OCI-LY3 (cell line): Measurements from ENCODE around the gene SGCE.

Experiments used
- H2AFZ ChIP-seq: fragments of 200-600, 300-600 bp; shearing (Covaris generic); 2 replicates; pipeline ENCODE4 v1.6.0; 2014; ENCODE audit warnings: antibody characterized with exemption, low read depth, low read length
- H3K27ac ChIP-seq: fragments of 200-600, 300-600 bp; sonication (generic); 2 replicates; pipeline ENCODE4 v1.5.1; 2014; ENCODE audit warnings: mild to moderate bottlenecking, low read length, moderate library complexity, mixed read lengths
- H3K27me3 ChIP-seq: fragments of 200-600, 300-600 bp; sonication (generic); 2 replicates; pipeline ENCODE4 v1.6.1; 2014; ENCODE audit warnings: low read depth, low read length, mixed read lengths
- H3K36me3 ChIP-seq: fragments of 200-600, 300-600 bp; sonication (generic); replicated peaks from 2 replicates; pipeline ENCODE3; 2014; ENCODE audit warnings: low read depth, low read length, mixed read lengths
- H3K4me1 ChIP-seq: fragments of 300-600, 200-600 bp; sonication (generic); 2 replicates; pipeline ENCODE4 v1.6.1; 2014; ENCODE audit warnings: low read length, mixed read lengths
- H3K4me2 ChIP-seq: fragments of 200-600, 300-600 bp; sonication (generic); 2 replicates; pipeline ENCODE4 v1.6.1; 2014; ENCODE audit warnings: low read length, mixed read lengths
- H3K4me3 ChIP-seq: fragments of 300-600, 200-600 bp; sonication (generic); 2 replicates; pipeline ENCODE4 v1.5.1; 2014; ENCODE audit warnings: antibody characterized with exemption, mild to moderate bottlenecking, low read length, moderate library complexity
- H3K79me2 ChIP-seq: fragments of 300-600, 200-600 bp; shearing (Covaris generic); 2 replicates; pipeline ENCODE4 v1.6.1; 2014; ENCODE audit warnings: mild to moderate bottlenecking, low read length, mixed read lengths
- H3K9ac ChIP-seq: fragments of 300-600, 200-600 bp; shearing (Covaris generic); 2 replicates; pipeline ENCODE4 v1.6.0; 2014; ENCODE audit warnings: mild to moderate bottlenecking, low read length, moderate library complexity
- H3K9me3 ChIP-seq: fragments of 200-600, 300-600 bp; shearing (Covaris generic); 2 replicates; pipeline ENCODE4 v1.6.1; 2014; ENCODE audit warnings: low read length, mixed read lengths; ENCODE audit not compliant: insufficient read depth
- H4K20me1 ChIP-seq: fragments of 200-600, 300-600 bp; sonication (generic); 2 replicates; pipeline ENCODE4 v1.6.1; 2016; ENCODE audit warnings: low read length, mixed read lengths; ENCODE audit not compliant: insufficient read depth
- EZH2phosphoT487 ChIP-seq: fragments of 200-600 bp; shearing (Covaris generic); IDR thresholded peaks from 2 replicates; pipeline ENCODE4 v1.6.1; 2018; ENCODE audit warnings: antibody characterized with exemption, mixed run types, low read depth
- TF ChIP-seq, protein P1 (sequence below): fragments of 200-600, 300-600 bp; sonication (generic); IDR thresholded peaks from 2 replicates; pipeline ENCODE4 v1.5.1; 2014; ENCODE audit warnings: antibody characterized with exemption, low read length, low read depth

SGCE gene

DNA sequence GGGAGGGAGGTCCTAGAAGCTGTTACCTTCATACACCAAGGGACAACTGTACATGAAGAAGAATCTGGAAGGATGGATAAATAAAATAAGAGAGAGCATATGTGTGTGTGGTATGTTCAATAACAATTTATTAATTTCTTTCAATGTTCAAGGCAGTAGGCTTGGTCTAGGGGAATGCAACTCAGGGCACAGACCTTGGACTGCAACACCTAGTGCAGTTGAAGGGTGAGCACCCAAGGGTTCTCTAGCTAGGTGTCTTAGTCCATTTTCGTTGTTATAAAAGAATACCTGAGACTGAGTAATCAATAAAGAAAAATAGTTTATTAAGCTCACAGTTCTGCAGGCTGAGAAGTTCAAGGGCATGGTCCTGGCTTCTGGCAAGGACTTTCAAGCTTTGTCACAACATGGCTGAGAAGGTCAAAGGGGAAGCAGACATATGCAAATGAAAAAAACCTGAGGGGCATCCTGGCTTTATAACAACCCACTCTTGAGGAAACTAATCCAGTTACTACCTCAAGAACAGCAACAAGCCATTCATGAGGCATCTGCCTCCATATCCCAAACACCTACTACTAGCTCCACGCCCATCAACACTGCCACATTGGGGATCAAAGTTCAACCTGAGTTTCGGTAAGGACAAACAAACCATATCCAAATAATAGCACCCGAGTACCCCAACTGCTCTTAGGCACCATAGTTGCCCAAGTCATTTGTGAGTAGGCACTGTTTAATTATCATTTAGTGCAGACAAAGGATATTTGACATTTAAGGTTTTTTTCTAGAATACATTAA is 15.7 kb upstream of the SGCE start:
- TF ChIP-seq, protein P1, sequence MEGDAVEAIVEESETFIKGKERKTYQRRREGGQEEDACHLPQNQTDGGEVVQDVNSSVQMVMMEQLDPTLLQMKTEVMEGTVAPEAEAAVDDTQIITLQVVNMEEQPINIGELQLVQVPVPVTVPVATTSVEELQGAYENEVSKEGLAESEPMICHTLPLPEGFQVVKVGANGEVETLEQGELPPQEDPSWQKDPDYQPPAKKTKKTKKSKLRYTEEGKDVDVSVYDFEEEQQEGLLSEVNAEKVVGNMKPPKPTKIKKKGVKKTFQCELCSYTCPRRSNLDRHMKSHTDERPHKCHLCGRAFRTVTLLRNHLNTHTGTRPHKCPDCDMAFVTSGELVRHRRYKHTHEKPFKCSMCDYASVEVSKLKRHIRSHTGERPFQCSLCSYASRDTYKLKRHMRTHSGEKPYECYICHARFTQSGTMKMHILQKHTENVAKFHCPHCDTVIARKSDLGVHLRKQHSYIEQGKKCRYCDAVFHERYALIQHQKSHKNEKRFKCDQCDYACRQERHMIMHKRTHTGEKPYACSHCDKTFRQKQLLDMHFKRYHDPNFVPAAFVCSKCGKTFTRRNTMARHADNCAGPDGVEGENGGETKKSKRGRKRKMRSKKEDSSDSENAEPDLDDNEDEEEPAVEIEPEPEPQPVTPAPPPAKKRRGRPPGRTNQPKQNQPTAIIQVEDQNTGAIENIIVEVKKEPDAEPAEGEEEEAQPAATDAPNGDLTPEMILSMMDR: no peak
- TF ChIP-seq EZH2phosphoT487: no peak
- Histone ChIP-seq H4K20me1 (no peaks in the 10 kb centered on the region), H2AFZ (no peak overlapping the region), H3K9me3 (no peaks in the 10 kb centered on the region), H3K27me3 (no peaks in the 10 kb centered on the region), H3K36me3 (no peaks in the 10 kb centered on the region), H3K9ac (no peak overlapping the region), H3K4me1 (peaks cover 9% of the 10 kb centered on the region), H3K79me2 (no peaks in the 10 kb centered on the region), H3K4me2 (no peak overlapping the region), H3K4me3 (no peak overlapping the region), H3K27ac (no peak overlapping the region)

DNA sequence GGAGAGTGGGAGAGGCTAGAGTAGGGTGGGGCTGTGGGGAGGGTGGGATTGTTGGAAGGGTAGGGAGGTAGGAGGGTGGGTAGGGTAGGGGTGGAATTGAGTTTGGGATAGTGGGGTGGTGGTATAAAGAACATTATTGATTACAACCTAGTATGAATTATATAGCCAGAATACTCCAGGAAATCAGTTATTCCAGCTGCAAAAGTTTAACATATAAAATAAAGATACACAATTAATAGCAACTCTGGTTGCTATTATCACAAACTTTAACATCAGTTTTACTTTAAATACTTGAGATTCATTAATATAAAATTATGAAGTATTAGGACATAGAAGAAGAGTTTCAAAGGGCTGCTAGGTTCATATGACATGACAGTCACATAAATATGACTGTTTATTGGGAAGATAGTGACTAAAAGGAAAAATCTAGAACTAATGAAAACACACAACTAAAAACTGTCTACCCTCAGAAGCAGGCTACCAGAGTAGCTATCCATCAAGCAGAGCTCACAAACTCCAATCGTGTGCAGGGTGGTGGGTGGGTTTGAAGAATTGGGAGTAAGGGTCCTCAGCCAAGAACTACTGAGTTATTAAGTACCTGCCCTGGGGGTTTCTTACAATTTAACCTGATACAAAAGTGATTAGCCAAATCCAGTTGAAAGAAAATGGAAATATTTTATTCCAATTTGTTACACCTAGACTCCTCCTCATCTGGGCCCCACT is 14.0 kb upstream of the SGCE start:
- H3K79me2 ChIP-seq: no peaks in the 10 kb centered on the region
- H3K4me1 ChIP-seq: peaks cover 9% of the 10 kb centered on the region
- H3K4me2 ChIP-seq: no peak overlapping the region
- no peaks in the 10 kb centered on the region for H3K36me3 ChIP-seq
- no peaks in the 10 kb centered on the region for H3K27me3 ChIP-seq
- TF ChIP-seq, protein P1: no peak
- TF ChIP-seq EZH2phosphoT487: no peak
- no peaks in the 10 kb centered on the region for H4K20me1 ChIP-seq
- no peak overlapping the region for H2AFZ ChIP-seq
- H3K9me3 ChIP-seq: no peaks in the 10 kb centered on the region
- H3K4me3 ChIP-seq: no peak overlapping the region
- H3K9ac ChIP-seq: no peak overlapping the region
- H3K27ac ChIP-seq: no peak overlapping the region

DNA sequence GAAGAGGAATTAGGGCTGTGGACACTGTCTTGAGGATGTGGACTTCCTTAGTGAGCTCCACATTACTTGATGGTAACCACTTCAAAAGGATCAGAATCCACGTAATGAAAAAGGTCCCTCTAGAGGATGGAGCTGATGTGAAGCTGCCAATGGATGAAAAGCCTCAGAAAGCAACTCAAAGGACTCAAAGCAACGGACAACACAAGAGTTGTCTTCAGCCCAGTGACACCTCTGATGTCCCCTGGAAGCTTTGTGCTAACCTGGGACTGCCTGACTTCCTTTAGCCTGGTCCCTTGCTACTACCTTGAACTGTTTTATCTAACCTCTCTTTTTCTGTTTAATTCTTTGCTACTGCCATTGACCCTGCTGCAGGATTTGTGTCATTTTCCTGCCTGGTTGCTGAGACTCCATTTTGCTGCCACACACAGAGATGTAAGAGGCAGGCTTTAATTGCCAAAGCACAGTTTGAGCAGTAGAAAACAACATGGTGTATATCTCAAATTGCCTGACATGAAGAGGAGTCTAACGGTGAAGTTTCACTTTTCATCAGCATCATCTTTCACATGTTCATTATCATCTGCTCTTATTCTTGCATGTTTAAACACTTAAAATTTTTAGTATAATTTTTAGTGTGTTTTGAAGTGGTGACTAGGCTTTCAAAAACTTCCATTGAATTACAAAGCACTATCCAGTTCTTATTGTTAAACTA is 11.1 kb upstream of the SGCE start:
- peaks cover 9% of the 10 kb centered on the region for H3K4me1 ChIP-seq
- H3K4me2 ChIP-seq: peak overlapping the region; percentile 51
- TF ChIP-seq, protein P1: no peak
- TF ChIP-seq EZH2phosphoT487: no peak
- H3K9ac ChIP-seq: no peak overlapping the region
- no peaks in the 10 kb centered on the region for H3K27me3 ChIP-seq
- no peaks in the 10 kb centered on the region for H3K9me3 ChIP-seq
- no peaks in the 10 kb centered on the region for H3K36me3 ChIP-seq
- H3K79me2 ChIP-seq: no peaks in the 10 kb centered on the region
- H2AFZ ChIP-seq: peak overlapping the region; percentile 35
- H3K4me3 ChIP-seq: no peak overlapping the region
- no peak overlapping the region for H3K27ac ChIP-seq
- H4K20me1 ChIP-seq: no peaks in the 10 kb centered on the region

DNA sequence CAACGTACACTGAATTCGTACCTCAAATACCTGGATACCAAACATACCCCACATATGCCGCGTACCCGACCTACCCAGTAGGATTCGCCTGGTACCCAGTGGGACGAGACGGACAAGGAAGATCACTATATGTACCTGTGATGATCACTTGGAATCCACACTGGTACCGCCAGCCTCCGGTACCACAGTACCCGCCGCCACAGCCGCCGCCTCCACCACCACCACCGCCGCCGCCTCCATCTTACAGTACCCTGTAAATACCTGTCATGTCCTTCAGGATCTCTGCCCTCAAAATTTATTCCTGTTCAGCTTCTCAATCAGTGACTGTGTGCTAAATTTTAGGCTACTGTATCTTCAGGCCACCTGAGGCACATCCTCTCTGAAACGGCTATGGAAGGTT is 9.5 kb upstream of the SGCE start:
- no peaks in the 10 kb centered on the region for H3K36me3 ChIP-seq
- no peak overlapping the region for H3K9ac ChIP-seq
- H3K4me1 ChIP-seq: peaks cover 9% of the 10 kb centered on the region
- TF ChIP-seq, protein P1: no peak
- no peak for TF ChIP-seq EZH2phosphoT487
- no peaks in the 10 kb centered on the region for H3K79me2 ChIP-seq
- H3K4me2 ChIP-seq: no peak overlapping the region
- no peaks in the 10 kb centered on the region for H3K27me3 ChIP-seq
- H4K20me1 ChIP-seq: no peaks in the 10 kb centered on the region
- no peaks in the 10 kb centered on the region for H3K9me3 ChIP-seq
- H3K27ac ChIP-seq: no peak overlapping the region
- no peak overlapping the region for H3K4me3 ChIP-seq
- no peak overlapping the region for H2AFZ ChIP-seq
